ENCODE results near the gene NELL1.

NELL1 gene

GRCh38 chr11:21428796-21429195 is 759.4 kb downstream of the NELL1 start:
- Histone ChIP-seq H3K27ac (no peak overlapping the region), H3K27me3 (ENCODE audit: control insufficient read depth, insufficient read depth, low read length) (no peaks in the 10 kb centered on the region), H3K9ac (no peak overlapping the region), H3K4me2 (ENCODE audit: low read length) (no peak overlapping the region), H3K4me3 (ENCODE audit: low read depth, low read length) (no peak overlapping the region), H3K9me3 (ENCODE audit: control insufficient read depth, low read length) (no peaks in the 10 kb centered on the region), H2AFZ (no peak overlapping the region), H3K36me3 (ENCODE audit: control insufficient read depth, insufficient read depth, low read length) (no peaks in the 10 kb centered on the region), H3K79me2 (no peaks in the 10 kb centered on the region), H3K4me1 (no peaks in the 10 kb centered on the region)
- TF ChIP-seq, protein P1, sequence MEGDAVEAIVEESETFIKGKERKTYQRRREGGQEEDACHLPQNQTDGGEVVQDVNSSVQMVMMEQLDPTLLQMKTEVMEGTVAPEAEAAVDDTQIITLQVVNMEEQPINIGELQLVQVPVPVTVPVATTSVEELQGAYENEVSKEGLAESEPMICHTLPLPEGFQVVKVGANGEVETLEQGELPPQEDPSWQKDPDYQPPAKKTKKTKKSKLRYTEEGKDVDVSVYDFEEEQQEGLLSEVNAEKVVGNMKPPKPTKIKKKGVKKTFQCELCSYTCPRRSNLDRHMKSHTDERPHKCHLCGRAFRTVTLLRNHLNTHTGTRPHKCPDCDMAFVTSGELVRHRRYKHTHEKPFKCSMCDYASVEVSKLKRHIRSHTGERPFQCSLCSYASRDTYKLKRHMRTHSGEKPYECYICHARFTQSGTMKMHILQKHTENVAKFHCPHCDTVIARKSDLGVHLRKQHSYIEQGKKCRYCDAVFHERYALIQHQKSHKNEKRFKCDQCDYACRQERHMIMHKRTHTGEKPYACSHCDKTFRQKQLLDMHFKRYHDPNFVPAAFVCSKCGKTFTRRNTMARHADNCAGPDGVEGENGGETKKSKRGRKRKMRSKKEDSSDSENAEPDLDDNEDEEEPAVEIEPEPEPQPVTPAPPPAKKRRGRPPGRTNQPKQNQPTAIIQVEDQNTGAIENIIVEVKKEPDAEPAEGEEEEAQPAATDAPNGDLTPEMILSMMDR (IDR thresholded peaks at IDR 0.05), result no peak

GRCh38 chr11:21429401-21429800 is 760.0 kb downstream of the NELL1 start:
- Histone ChIP-seq H3K4me2 (ENCODE audit: low read length) (no peak overlapping the region), H3K79me2 (no peaks in the 10 kb centered on the region), H2AFZ (no peak overlapping the region), H3K36me3 (ENCODE audit: control insufficient read depth, insufficient read depth, low read length) (no peaks in the 10 kb centered on the region), H3K27me3 (ENCODE audit: control insufficient read depth, insufficient read depth, low read length) (no peaks in the 10 kb centered on the region), H3K27ac (no peak overlapping the region), H3K9ac (no peak overlapping the region), H3K4me3 (ENCODE audit: low read depth, low read length) (no peak overlapping the region), H3K4me1 (no peaks in the 10 kb centered on the region), H3K9me3 (ENCODE audit: control insufficient read depth, low read length) (no peaks in the 10 kb centered on the region)
- TF ChIP-seq, protein P1 (IDR thresholded peaks at IDR 0.05), result no peak

GRCh38 chr11:21430537-21430936 is 761.2 kb downstream of the NELL1 start:
- no peaks in the 10 kb centered on the region for H3K79me2 ChIP-seq
- H3K4me3 ChIP-seq (ENCODE audit: low read depth, low read length), result no peak overlapping the region
- H3K9me3 ChIP-seq (ENCODE audit: control insufficient read depth, low read length), result no peaks in the 10 kb centered on the region
- H3K27ac ChIP-seq, result no peak overlapping the region
- H3K9ac ChIP-seq, result no peak overlapping the region
- no peak overlapping the region for H3K4me2 ChIP-seq (ENCODE audit: low read length)
- no peak overlapping the region for H2AFZ ChIP-seq
- no peaks in the 10 kb centered on the region for H3K27me3 ChIP-seq (ENCODE audit: control insufficient read depth, insufficient read depth, low read length)
- TF ChIP-seq, protein P1 (IDR thresholded peaks at IDR 0.05), result no peak
- no peaks in the 10 kb centered on the region for H3K36me3 ChIP-seq (ENCODE audit: control insufficient read depth, insufficient read depth, low read length)
- no peaks in the 10 kb centered on the region for H3K4me1 ChIP-seq

- no peak overlapping the region for H3K4me2 ChIP-seq (ENCODE audit: low read length)
- H3K79me2 ChIP-seq, result no peaks in the 10 kb centered on the region
- H3K9me3 ChIP-seq (ENCODE audit: control insufficient read depth, low read length), result no peaks in the 10 kb centered on the region
- H3K4me1 ChIP-seq, result no peaks in the 10 kb centered on the region
- H2AFZ ChIP-seq, result no peak overlapping the region
- H3K36me3 ChIP-seq (ENCODE audit: control insufficient read depth, insufficient read depth, low read length), result no peaks in the 10 kb centered on the region
- no peak overlapping the region for H3K27ac ChIP-seq
- no peak overlapping the region for H3K9ac ChIP-seq
- no peak overlapping the region for H3K4me3 ChIP-seq (ENCODE audit: low read depth, low read length)
- no peaks in the 10 kb centered on the region for H3K27me3 ChIP-seq (ENCODE audit: control insufficient read depth, insufficient read depth, low read length)
- TF ChIP-seq, protein P1 (IDR thresholded peaks at IDR 0.05), result no peak
Observed at GRCh38 chr11:21446939-21447590, 777.7 kb downstream of the NELL1 start.

- Histone ChIP-seq H3K27ac (no peak overlapping the region), H3K9ac (no peak overlapping the region), H3K4me1 (no peaks in the 10 kb centered on the region), H3K4me3 (ENCODE audit: low read depth, low read length) (no peak overlapping the region), H3K9me3 (ENCODE audit: control insufficient read depth, low read length) (no peaks in the 10 kb centered on the region), H2AFZ (no peak overlapping the region), H3K27me3 (ENCODE audit: control insufficient read depth, insufficient read depth, low read length) (no peaks in the 10 kb centered on the region), H3K79me2 (no peaks in the 10 kb centered on the region), H3K4me2 (ENCODE audit: low read length) (no peak overlapping the region), H3K36me3 (ENCODE audit: control insufficient read depth, insufficient read depth, low read length) (no peaks in the 10 kb centered on the region)
- TF ChIP-seq, protein P1 (IDR thresholded peaks at IDR 0.05), result no peak
Observed at GRCh38 chr11:21447871-21448270, 778.5 kb downstream of the NELL1 start.
